SK-N-SH (cell line): ENCODE results near the gene TBL1X. TPM values are rescaled to one million over a fixed set of nuclear protein-coding genes. Genes with fewer than 3 reads are reported as not detected.
A peak's percentile ranks its signal among the peaks of the same experiment; 100 is the strongest.

Experiments used
- CTCF ChIA-PET: fragments of 300-600, 350-600 bp; formaldehyde crosslinking; extraction: SDS; loops from one replicate; lab custom pipeline; 2021; lab: Yijun Ruan, JAX
- POLR2A ChIA-PET: fragments of 350-600 bp; sonication (Branson Sonifier 250); formaldehyde crosslinking; extraction: SDS; loops from one replicate; lab custom pipeline; 2020; ENCODE audit warnings: antibody characterized with exemption, inconsistent platforms; lab: Yijun Ruan, JAX
- DNase-seq: peaks from one replicate; pipeline ENCODE4 v3.0.0; 2012
- H2AFZ ChIP-seq: fragments of 200-600 bp; sonication (generic); 2 replicates; pipeline ENCODE4 v1.8.1; 2016; ENCODE audit warnings: antibody characterized with exemption, mild to moderate bottlenecking, low read depth
- H3F3A ChIP-seq: fragments of 200-600 bp; sonication (generic); replicated peaks from 2 replicates; pipeline ENCODE3; 2016; ENCODE audit warnings: antibody characterized with exemption, mild to moderate bottlenecking; ENCODE audit not compliant: insufficient read depth
- H3K27ac ChIP-seq, 2 experiments: fragments of 200-500 bp in 1 of 2; fragments of 200-600 bp in 1 of 2; sonication (Bioruptor generic) in 1 of 2; sonication (generic), shearing (Covaris generic) in 1 of 2; 2 replicates each; pipeline versions ENCODE4 v1.5.1 to v1.6.1; 2014 to 2016; ENCODE audit warnings: low read depth in 2 of 2, inconsistent platforms in 1 of 2, low read length in 1 of 2, mild to moderate bottlenecking in 1 of 2, mixed read lengths in 1 of 2
- H3K27me3 ChIP-seq: fragments of 200-600 bp; sonication (generic), shearing (Covaris generic); 2 replicates; pipeline ENCODE4 v1.6.1; 2016; ENCODE audit warnings: mixed run types; ENCODE audit not compliant: insufficient read depth
- H3K36me3 ChIP-seq, 2 experiments: fragments of 200-500 bp in 1 of 2; fragments of 200-600 bp in 1 of 2; sonication (Bioruptor generic) in 1 of 2; sonication (generic) in 1 of 2; replicated peaks in 1 of 2; 2 replicates each; pipeline versions ENCODE3 to v1.5.1; 2014 to 2016; ENCODE audit warnings: low read length in 1 of 2, mild to moderate bottlenecking in 1 of 2; ENCODE audit not compliant: insufficient read depth in 2 of 2, control insufficient read depth in 1 of 2
- H3K4me1 ChIP-seq, 2 experiments: fragments of 200-500 bp in 1 of 2; fragments of 200-600 bp in 1 of 2; sonication (Bioruptor generic) in 1 of 2; sonication (generic), shearing (Covaris generic) in 1 of 2; 2 replicates each; pipeline versions ENCODE4 v1.5.1 to v1.6.1; 2014 to 2016; ENCODE audit warnings: low read depth in 1 of 2, low read length in 1 of 2, mixed run types in 1 of 2; ENCODE audit not compliant: insufficient read depth in 2 of 2, control insufficient read depth in 1 of 2
- H3K4me2 ChIP-seq: fragments of 200-600 bp; sonication (generic), shearing (Covaris generic); 2 replicates; pipeline ENCODE4 v1.6.1; 2017; ENCODE audit warnings: mixed run types
- H3K4me3 ChIP-seq, 2 experiments: fragments of 200-500 bp in 1 of 2; fragments of 200-600 bp in 1 of 2; sonication (Bioruptor generic) in 1 of 2; sonication (generic), shearing (Covaris generic) in 1 of 2; 2 replicates each; pipeline versions ENCODE4 v1.5.1 to v1.8.1; 2014 to 2016; ENCODE audit warnings: low read depth in 2 of 2, inconsistent platforms in 1 of 2, low read length in 1 of 2, mild to moderate bottlenecking in 1 of 2, mixed read lengths in 1 of 2, moderate library complexity in 1 of 2
- H3K79me2 ChIP-seq: fragments of 200-600 bp; sonication (generic); 2 replicates; pipeline ENCODE4 v1.8.1; 2017; ENCODE audit warnings: mild to moderate bottlenecking; ENCODE audit not compliant: insufficient read depth
- H3K9ac ChIP-seq: fragments of 200-600 bp; sonication (generic); 2 replicates; pipeline ENCODE4 v1.6.1; 2017; ENCODE audit warnings: mixed run types
- H3K9me2 ChIP-seq: fragments of 200-600 bp; sonication (generic); 2 replicates; pipeline ENCODE4 v1.6.1; 2017; ENCODE audit warnings: mixed run types
- H3K9me3 ChIP-seq: fragments of 200-600 bp; sonication (generic); 2 replicates; pipeline ENCODE4 v1.6.1; 2017; ENCODE audit warnings: mixed run types, mild to moderate bottlenecking, moderate library complexity
- H4K20me1 ChIP-seq: fragments of 200-600 bp; sonication (generic); 2 replicates; pipeline ENCODE4 v1.6.1; 2017; ENCODE audit warnings: mild to moderate bottlenecking, mixed run types; ENCODE audit not compliant: insufficient read depth
- ELF1 ChIP-seq: IDR thresholded peaks from 2 replicates; pipeline ENCODE4 v1.4.0; 2012
- EP300 ChIP-seq, 2 experiments: IDR thresholded peaks; 2 replicates each; pipeline versions ENCODE4 v1.4.0 to v1.6.1; 2012; ENCODE audit warnings: borderline replicate concordance in 1 of 2, low read depth in 1 of 2, low read length in 1 of 2
- EZH2phosphoT487 ChIP-seq: fragments of 200-600 bp; sonication (generic); IDR thresholded peaks from 2 replicates; pipeline ENCODE4 v1.6.1; 2017; ENCODE audit warnings: low read depth, mixed run types, mild to moderate bottlenecking, antibody characterized with exemption, moderate library complexity, borderline replicate concordance
- FOXJ3 ChIP-seq: sonication (generic); formaldehyde crosslinking; IDR thresholded peaks from 2 replicates; pipeline ENCODE4 v1.5.1; 2020; ENCODE audit warnings: mild to moderate bottlenecking, missing genetic modification reagents
- GABPA ChIP-seq: IDR thresholded peaks from 2 replicates; pipeline ENCODE4 v1.4.0; 2012; ENCODE audit warnings: low read depth, mild to moderate bottlenecking
- JUND ChIP-seq: IDR thresholded peaks from 2 replicates; pipeline ENCODE4 v1.4.0; 2012
- MAX ChIP-seq: IDR thresholded peaks from 2 replicates; pipeline ENCODE4 v1.4.0; 2012; ENCODE audit warnings: low read depth
- MEF2A ChIP-seq: IDR thresholded peaks from 2 replicates; pipeline ENCODE4 v1.4.0; 2012; ENCODE audit warnings: low read depth, borderline replicate concordance
- NFIC ChIP-seq: IDR thresholded peaks from 2 replicates; pipeline ENCODE4 v1.4.0; 2012; ENCODE audit warnings: borderline replicate concordance
- PBX3 ChIP-seq: IDR thresholded peaks from 2 replicates; pipeline ENCODE4; 2012
- POLR2AphosphoS5 ChIP-seq: IDR thresholded peaks from 2 replicates; pipeline ENCODE4 v1.6.1; 2012; ENCODE audit warnings: low read depth, low read length
- RFX5 ChIP-seq: IDR thresholded peaks from 2 replicates; pipeline ENCODE4 v1.6.1; 2012; ENCODE audit warnings: mild to moderate bottlenecking, improper control_type of control experiment, low read length
- RXRA ChIP-seq: IDR thresholded peaks from 2 replicates; pipeline ENCODE4 v1.4.0; 2012; ENCODE audit warnings: low read depth, mild to moderate bottlenecking, borderline replicate concordance
- SIN3A ChIP-seq: IDR thresholded peaks from 2 replicates; pipeline ENCODE4 v1.6.1; 2012; ENCODE audit warnings: low read depth, mild to moderate bottlenecking, low read length, moderate library complexity, borderline replicate concordance
- SMC3 ChIP-seq: IDR thresholded peaks from 2 replicates; pipeline ENCODE4 v1.6.1; 2012; ENCODE audit warnings: low read depth, low read length, improper control_type of control experiment
- TEAD4 ChIP-seq: IDR thresholded peaks from 2 replicates; pipeline ENCODE4 v1.4.0; 2012; ENCODE audit warnings: mild to moderate bottlenecking, borderline replicate concordance; ENCODE audit not compliant: insufficient read depth
- USF1 ChIP-seq: IDR thresholded peaks from 2 replicates; pipeline ENCODE4 v1.4.0; 2012; ENCODE audit warnings: low read depth, borderline replicate concordance
- YY1 ChIP-seq: IDR thresholded peaks from 2 replicates; pipeline ENCODE4 v1.4.0; 2012; ENCODE audit warnings: low read depth, mild to moderate bottlenecking
- WGBS: methylation state at CpG from one replicate; pipeline ENCODE4 v1.1.6; 2017; ENCODE audit warnings: low lambda C conversion rate; 5-methylcytosine and 5-hydroxymethylcytosine counted together
- polyA plus RNA-seq, 3 experiments: library from polyadenylated mRNA; depleted of rRNA; stranded (reverse); fragments of >200 nt; gene quantifications; 2 replicates each; pipeline ENCODE4 v1.2.3, GENCODE V29; 2012
- TF ChIP-seq, protein P1 (sequence below): fragments of 150-350 bp; IDR thresholded peaks from 2 replicates; pipeline ENCODE4 v1.6.1; 2017; ENCODE audit warnings: antibody characterized with exemption, low read length, low read depth, borderline replicate concordance
- TF ChIP-seq, protein P2 (sequence below): IDR thresholded peaks from 2 replicates; pipeline ENCODE4 v1.4.0; 2012; ENCODE audit warnings: low read depth, borderline replicate concordance

Gene TBL1X
- polyA plus RNA-seq, 1 of the 3 experiments (the other 2 are of a cell fraction) = 10.6 TPM

DNA sequence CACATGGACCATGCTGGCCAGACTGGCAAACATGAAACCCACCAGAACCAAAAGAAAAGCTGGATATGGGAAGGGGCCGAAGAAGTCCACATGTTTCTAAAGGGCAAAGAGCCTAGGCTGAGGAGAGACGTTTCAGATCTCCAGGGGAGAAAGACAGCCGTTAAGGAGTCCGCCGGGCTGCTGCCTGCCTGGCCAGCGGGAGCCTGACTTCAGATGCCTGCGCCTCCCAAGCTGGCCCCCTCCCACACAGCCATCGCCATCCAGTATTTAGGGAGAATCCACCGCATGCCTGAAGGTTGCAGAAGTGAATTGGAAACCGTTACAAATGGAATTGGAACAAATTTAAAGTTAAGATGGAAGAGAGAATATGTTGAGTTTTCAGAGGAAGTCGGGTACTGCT lies 2.9 kb downstream of the TBL1X start:
- Histone ChIP-seq H3K9me2 (no peaks in the 10 kb centered on the region), H2AFZ (no peak overlapping the region), H3K4me2 (0 out of 2 replicates have a peak overlapping the region, but pooled peaks have one; percentile 70), H3K27me3 (peaks cover 11% of the 10 kb centered on the region; the same call in 1 of the 2 replicates), H3F3A (peaks cover 10% of the 10 kb centered on the region), H3K36me3 (no peaks in the 10 kb centered on the region), H3K4me1 (peaks cover 10 to 13% of the 10 kb centered on the region in 2 experiments; a peak in 2 of 4 replicates), H3K9me3 (no peaks in the 10 kb centered on the region), H4K20me1 (peaks cover 36% of the 10 kb centered on the region), H3K4me3 (no peak overlapping the region), H3K27ac (no peak overlapping the region), H3K9ac (no peak overlapping the region), H3K79me2 (peaks cover 64% of the 10 kb centered on the region)
- 47% methylated on average over 11 of the region's 11 CpGs for WGBS
- DNase-seq = no peak
- ChIA-PET CTCF (interaction anchor here (1.0 kb wide), 1 partner anchor 576 kb away, joined by 3 read pairs; no protein-coding TSS in a partner anchor), POLR2A (no interaction called here)
- TF ChIP-seq SMC3 (no peak), POLR2AphosphoS5 (no peak), USF1 (no peak), YY1 (no peak), NFIC (no peak), FOXJ3 (CRISPR knock-in tag) (no peak), RXRA (no peak), ELF1 (no peak), TEAD4 (no peak), MEF2A (no peak), GABPA (no peak), RFX5 (no peak), MAX (no peak), EP300 (IDR thresholded peaks at IDR 0.05; ENCODE audit: borderline replicate concordance in 1 of 2, low read depth in 1 of 2, low read length in 1 of 2) (no peak), EZH2phosphoT487 (no peak)
- TF ChIP-seq, protein P1, sequence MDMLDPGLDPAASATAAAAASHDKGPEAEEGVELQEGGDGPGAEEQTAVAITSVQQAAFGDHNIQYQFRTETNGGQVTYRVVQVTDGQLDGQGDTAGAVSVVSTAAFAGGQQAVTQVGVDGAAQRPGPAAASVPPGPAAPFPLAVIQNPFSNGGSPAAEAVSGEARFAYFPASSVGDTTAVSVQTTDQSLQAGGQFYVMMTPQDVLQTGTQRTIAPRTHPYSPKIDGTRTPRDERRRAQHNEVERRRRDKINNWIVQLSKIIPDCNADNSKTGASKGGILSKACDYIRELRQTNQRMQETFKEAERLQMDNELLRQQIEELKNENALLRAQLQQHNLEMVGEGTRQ = no peak

GRCh38 chrX:9471571-9471985 lies 6.7 kb downstream of the TBL1X start:
- Histone ChIP-seq H3K4me2 (no peak overlapping the region), H2AFZ (no peak overlapping the region), H3K4me3 (no peak overlapping the region), H3K9me2 (no peaks in the 10 kb centered on the region)
- ChIA-PET CTCF (no interaction called here), POLR2A (no interaction called here)
- 70% methylated on average over 11 of the region's 12 CpGs for WGBS
- TF ChIP-seq JUND (no peak), SIN3A (no peak), PBX3 (no peak), MAX (no peak), ELF1 (no peak), TEAD4 (no peak), EP300 (IDR thresholded peaks at IDR 0.05; ENCODE audit: borderline replicate concordance in 1 of 2, low read depth in 1 of 2, low read length in 1 of 2) (no peak), RFX5 (no peak), GABPA (no peak)
- TF ChIP-seq, protein P2, sequence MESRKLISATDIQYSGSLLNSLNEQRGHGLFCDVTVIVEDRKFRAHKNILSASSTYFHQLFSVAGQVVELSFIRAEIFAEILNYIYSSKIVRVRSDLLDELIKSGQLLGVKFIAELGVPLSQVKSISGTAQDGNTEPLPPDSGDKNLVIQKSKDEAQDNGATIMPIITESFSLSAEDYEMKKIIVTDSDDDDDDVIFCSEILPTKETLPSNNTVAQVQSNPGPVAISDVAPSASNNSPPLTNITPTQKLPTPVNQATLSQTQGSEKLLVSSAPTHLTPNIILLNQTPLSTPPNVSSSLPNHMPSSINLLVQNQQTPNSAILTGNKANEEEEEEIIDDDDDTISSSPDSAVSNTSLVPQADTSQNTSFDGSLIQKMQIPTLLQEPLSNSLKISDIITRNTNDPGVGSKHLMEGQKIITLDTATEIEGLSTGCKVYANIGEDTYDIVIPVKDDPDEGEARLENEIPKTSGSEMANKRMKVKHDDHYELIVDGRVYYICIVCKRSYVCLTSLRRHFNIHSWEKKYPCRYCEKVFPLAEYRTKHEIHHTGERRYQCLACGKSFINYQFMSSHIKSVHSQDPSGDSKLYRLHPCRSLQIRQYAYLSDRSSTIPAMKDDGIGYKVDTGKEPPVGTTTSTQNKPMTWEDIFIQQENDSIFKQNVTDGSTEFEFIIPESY = no peak
- TF ChIP-seq, all 33 proteins: peak for 0
- H3K27me3 ChIP-seq = peaks cover 11% of the 10 kb centered on the region; the same call in 1 of the 2 replicates
- peaks cover 0 to 5% of the 10 kb centered on the region in 2 experiments; a peak in 1 of 4 replicates for H3K4me1 ChIP-seq
- H3K9ac ChIP-seq = no peak overlapping the region
- H3F3A ChIP-seq = no peaks in the 10 kb centered on the region
- peaks cover 33% of the 10 kb centered on the region for H4K20me1 ChIP-seq
- H3K36me3 ChIP-seq = peaks cover 0 to 3% of the 10 kb centered on the region in 2 experiments
- no peak overlapping the region for H3K27ac ChIP-seq
- DNase-seq = no peak
- peaks cover 77% of the 10 kb centered on the region for H3K79me2 ChIP-seq
- H3K9me3 ChIP-seq = no peaks in the 10 kb centered on the region
